AG10803 (cell line): ENCODE results near the gene DENND1A.
A peak's percentile ranks its signal among the peaks of the same experiment; 100 is the strongest.

Source experiments
- DNase-seq: peaks from one replicate; pipeline ENCODE4 v3.0.0; 2010; ENCODE audit warnings: low read depth
- H3K4me3 ChIP-seq: 2 replicates; pipeline ENCODE4 v1.5.1; 2011; ENCODE audit warnings: mild to moderate bottlenecking, low read length, control low read depth
- TF ChIP-seq, protein P1 (sequence below): conservative IDR thresholded peaks from 2 replicates; pipeline ENCODE4 v1.5.1; 2011; ENCODE audit warnings: mild to moderate bottlenecking, low read length, control low read depth, inconsistent platforms

DENND1A gene

DNA sequence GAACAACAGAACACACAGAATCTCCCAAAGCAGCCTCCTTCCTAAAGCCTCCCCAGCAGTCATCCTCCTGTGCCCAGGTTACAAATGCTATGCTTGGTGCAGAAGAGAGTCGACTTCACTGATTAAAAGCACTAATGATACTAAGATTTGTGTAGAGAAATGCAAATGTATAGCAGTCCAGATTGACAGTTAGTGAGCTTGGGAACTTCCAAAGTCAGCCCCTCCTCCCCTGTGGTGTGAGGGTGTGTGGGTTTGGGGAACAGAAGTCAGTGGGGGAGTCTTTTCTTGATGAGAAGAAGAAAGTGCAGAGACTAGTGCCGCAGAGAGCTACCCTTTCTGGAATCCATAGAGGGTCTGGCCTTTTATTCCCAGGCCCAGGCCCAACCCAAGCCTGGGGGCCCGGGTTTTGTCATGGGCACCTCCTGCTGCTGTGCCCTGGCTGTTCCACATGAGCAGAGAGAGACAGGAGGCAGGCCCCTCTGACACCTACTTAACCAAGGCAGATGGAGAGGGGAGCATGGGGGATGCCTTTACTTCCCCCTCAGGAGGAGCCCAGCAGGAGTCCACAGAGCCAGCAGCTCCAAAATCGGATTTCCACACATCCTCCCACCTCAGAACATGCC is 173.3 kb downstream of the DENND1A start:
- DNase-seq, result no peak
- H3K4me3 ChIP-seq, result no peak overlapping the region
- TF ChIP-seq, protein P1, sequence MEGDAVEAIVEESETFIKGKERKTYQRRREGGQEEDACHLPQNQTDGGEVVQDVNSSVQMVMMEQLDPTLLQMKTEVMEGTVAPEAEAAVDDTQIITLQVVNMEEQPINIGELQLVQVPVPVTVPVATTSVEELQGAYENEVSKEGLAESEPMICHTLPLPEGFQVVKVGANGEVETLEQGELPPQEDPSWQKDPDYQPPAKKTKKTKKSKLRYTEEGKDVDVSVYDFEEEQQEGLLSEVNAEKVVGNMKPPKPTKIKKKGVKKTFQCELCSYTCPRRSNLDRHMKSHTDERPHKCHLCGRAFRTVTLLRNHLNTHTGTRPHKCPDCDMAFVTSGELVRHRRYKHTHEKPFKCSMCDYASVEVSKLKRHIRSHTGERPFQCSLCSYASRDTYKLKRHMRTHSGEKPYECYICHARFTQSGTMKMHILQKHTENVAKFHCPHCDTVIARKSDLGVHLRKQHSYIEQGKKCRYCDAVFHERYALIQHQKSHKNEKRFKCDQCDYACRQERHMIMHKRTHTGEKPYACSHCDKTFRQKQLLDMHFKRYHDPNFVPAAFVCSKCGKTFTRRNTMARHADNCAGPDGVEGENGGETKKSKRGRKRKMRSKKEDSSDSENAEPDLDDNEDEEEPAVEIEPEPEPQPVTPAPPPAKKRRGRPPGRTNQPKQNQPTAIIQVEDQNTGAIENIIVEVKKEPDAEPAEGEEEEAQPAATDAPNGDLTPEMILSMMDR, result no peak

DNA sequence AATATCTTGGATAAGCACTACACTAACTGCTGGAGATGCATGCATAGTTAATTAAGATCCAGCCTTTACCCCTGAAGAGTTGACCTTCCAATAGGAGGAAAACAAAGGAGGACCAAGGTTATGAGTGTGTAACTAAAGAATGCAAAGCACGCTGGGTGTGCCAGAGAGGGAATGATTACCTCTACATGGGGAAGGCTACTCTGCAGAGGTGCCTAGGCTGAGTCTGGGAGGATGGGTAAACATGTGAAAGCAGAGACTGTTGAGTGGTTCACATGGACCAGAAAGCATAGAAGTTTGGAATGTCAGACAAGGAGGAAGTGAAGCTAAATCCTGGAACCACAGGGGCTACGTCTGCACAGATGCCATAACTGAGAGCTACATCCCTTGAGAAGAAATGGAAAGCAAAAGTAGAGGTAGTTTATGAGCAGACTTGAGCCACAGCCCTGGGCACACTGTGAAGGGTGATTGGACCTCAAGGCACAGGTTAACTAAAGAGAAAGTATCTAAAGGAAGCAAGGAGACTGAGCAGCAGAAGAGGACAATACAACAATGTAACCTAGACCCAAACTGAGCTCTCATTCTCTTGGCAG is 176.2 kb downstream of the DENND1A start:
- DNase-seq, result no peak
- no peak overlapping the region for H3K4me3 ChIP-seq
- TF ChIP-seq, protein P1, result no peak

DNA sequence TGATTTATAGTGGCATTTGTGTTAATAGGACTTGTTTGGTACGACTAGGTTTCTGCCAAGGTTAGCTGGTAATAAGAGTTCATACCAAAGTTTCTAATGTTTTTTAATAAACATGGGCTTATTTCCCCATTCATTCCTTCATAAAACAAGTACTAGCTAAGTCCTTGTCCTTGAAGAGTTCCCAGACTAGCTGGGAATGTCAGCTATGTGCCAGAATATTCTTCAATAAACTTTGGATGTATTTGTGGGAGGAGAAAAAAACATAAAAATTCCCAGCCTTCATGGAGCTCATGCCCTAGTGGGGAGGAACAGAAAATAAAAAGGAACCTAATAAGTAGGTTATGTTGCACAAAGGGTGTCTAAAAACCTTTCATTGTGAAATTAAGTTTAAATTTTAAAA is 176.9 kb downstream of the DENND1A start:
- TF ChIP-seq, protein P1, result no peak
- peak; percentile 72 for DNase-seq
- H3K4me3 ChIP-seq, result no peak overlapping the region

DNA sequence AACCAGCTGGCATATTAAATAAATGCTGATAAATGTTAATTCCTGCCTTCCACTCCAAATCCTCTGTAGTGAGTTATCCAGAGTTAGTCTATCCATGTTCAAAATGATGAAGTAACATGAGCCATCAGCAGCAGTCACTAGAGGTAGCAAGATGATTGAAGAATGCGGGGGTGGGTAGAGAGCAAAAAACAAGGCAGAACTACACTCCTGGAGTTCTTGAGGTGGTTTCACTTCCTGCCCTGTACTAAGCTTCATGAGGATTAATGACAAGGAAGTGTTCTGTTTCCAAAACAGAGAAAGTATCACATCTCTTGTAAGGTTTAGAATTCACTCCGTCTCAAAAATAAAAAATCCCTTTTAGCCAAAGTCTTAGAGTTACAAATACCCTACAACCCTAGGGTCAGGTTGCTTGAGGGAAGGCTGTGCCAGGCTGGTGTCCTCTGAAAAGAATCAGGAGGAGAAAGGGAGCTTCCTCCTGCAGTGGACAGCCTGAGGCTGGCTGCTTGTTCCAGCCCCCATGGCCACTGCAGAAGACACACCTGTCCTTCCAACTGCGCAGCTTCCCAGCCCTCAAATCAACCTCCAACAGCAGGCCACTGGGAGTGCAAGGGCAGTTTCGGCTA is 180.2 kb downstream of the DENND1A start:
- no peak for DNase-seq
- TF ChIP-seq, protein P1, result no peak
- H3K4me3 ChIP-seq, result no peak overlapping the region

DNA sequence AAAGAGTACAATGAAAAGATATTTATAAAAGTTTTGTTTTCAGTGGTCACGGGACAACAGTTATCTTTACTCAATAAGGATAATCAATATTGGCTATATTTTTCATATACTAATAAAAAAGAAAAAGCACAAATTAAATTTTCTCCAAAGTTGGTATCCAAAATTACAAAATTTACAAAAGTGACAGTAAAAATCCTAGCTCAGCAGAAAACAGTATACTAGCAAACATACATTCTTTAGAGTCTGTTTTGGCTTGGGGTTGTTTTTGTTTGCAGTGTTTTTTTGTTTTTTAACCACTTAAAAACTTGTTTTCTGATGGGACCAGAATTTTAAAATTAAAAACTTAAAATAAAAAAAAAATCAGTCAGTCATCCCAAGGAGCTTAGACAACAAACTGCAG is 183.2 kb downstream of the DENND1A start:
- no peak for DNase-seq
- H3K4me3 ChIP-seq, result no peak overlapping the region
- TF ChIP-seq, protein P1, result no peak

DNA sequence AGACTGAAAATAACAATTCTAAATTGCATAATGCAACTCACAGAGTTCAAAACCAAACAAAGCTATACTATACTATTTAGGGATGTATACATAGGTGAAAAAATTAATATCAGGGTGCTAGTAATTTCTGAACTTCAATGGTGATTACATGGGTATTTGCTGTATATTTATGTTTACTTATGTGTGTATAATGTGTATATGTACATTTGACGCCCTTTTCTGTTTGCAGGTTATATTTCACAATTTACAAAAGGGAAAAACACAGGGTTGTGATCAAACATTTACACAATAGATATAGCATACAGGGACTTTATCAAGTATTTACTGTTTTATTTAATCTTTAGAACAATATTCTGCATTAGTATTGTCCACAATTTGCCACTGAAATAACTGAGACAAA is 184.0 kb downstream of the DENND1A start:
- DNase-seq, result no peak
- no peak overlapping the region for H3K4me3 ChIP-seq
- TF ChIP-seq, protein P1, result no peak

DNA sequence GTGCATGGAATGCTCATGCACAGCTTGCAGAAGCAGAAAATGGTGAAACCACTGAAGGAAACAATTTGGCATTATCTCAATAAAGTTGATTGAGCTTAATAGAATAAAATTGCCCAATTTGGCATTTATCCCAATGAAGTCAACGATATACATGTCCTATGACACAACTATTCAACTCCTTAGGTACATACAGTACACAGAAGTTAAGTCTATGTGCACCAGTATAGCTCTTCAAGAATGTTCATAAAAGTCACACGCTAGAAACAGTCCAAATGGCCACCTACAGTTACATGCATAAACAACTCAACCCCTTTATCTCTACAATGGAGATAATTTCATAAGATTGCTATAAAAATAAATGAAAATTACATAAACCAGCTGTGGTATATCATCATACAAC is 184.5 kb downstream of the DENND1A start:
- no peak overlapping the region for H3K4me3 ChIP-seq
- TF ChIP-seq, protein P1, result no peak
- no peak for DNase-seq
